Neural cell (in vitro differentiated cells): Measurements from ENCODE around the gene ASTN1. TPM values are rescaled to one million over a fixed set of nuclear protein-coding genes. Genes with fewer than 3 reads are reported as not detected.

Experiments used
- H2AFZ ChIP-seq: fragments of 200-600, 300-800 bp; sonication (generic), shearing (Covaris generic); 2 replicates; pipeline ENCODE4 v1.6.0; 2014; ENCODE audit warnings: low read depth, mild to moderate bottlenecking, antibody characterized with exemption, low read length, moderate library complexity
- H3F3A ChIP-seq: fragments of 200-600 bp; shearing (Covaris generic); 2 replicates; pipeline ENCODE4 v1.6.1; 2016; ENCODE audit warnings: mild to moderate bottlenecking, moderate library complexity, mixed read lengths, antibody characterized with exemption, low read length; ENCODE audit not compliant: insufficient read depth, poor library complexity, severe bottlenecking
- H3K27ac ChIP-seq: fragments of 200-600, 300-800 bp; sonication (generic), shearing (Covaris generic); 2 replicates; pipeline ENCODE4 v1.5.1; 2014; ENCODE audit warnings: mild to moderate bottlenecking, low read length, moderate library complexity
- H3K27me3 ChIP-seq: fragments of 300-800, 200-600 bp; sonication (generic), shearing (Covaris generic); 2 replicates; pipeline ENCODE4 v1.6.0; 2014; ENCODE audit warnings: mild to moderate bottlenecking, low read depth, low read length, moderate library complexity; ENCODE audit not compliant: insufficient read depth
- H3K36me3 ChIP-seq: fragments of 300-800, 200-600 bp; sonication (generic), shearing (Covaris generic); 2 replicates; pipeline ENCODE4 v1.5.1; 2014; ENCODE audit warnings: mild to moderate bottlenecking, antibody characterized with exemption, low read length, moderate library complexity; ENCODE audit not compliant: insufficient read depth
- H3K4me2 ChIP-seq: fragments of 300-800, 200-600 bp; sonication (generic), shearing (Covaris generic); 2 replicates; pipeline ENCODE4 v1.6.0; 2014; ENCODE audit warnings: mild to moderate bottlenecking, low read length
- H3K4me3 ChIP-seq: fragments of 300-800, 200-600 bp; sonication (generic), shearing (Covaris generic); 2 replicates; pipeline ENCODE4 v1.5.1; 2014; ENCODE audit warnings: mild to moderate bottlenecking, low read length, moderate library complexity
- H3K79me2 ChIP-seq: fragments of 200-600 bp; shearing (Covaris generic); replicated peaks from 2 replicates; pipeline ENCODE4 v1.6.0; 2014; ENCODE audit warnings: mild to moderate bottlenecking, low read length, moderate library complexity; ENCODE audit not compliant: insufficient read depth
- H3K9ac ChIP-seq: fragments of 300-800, 200-600 bp; sonication (generic), shearing (Covaris generic); 2 replicates; pipeline ENCODE4 v1.6.1; 2016; ENCODE audit warnings: mild to moderate bottlenecking, low read length, mixed read lengths
- H3K9me2 ChIP-seq: fragments of 200-600 bp; shearing (Covaris generic); 2 replicates; pipeline ENCODE4 v1.6.1; 2016; ENCODE audit warnings: mild to moderate bottlenecking, low read length, mixed read lengths; ENCODE audit not compliant: insufficient read depth
- H3K9me3 ChIP-seq: fragments of 200-600, 300-800 bp; sonication (generic), shearing (Covaris generic); 2 replicates; pipeline ENCODE4 v1.6.1; 2016; ENCODE audit warnings: mild to moderate bottlenecking, mixed run types, low read length, moderate library complexity, mixed read lengths
- H4K20me1 ChIP-seq: fragments of 200-600 bp; shearing (Covaris generic); 2 replicates; pipeline ENCODE4 v1.6.1; 2016; ENCODE audit warnings: mild to moderate bottlenecking, mixed run types; ENCODE audit not compliant: insufficient read depth
- EP300 ChIP-seq: fragments of 450-650 bp; conservative IDR thresholded peaks from 2 replicates; pipeline ENCODE4 v1.6.1; 2014; ENCODE audit warnings: antibody characterized with exemption, mild to moderate bottlenecking, moderate library complexity; ENCODE audit not compliant: poor library complexity, severe bottlenecking
- EZH2 ChIP-seq: fragments of 200-600, 300-800 bp; shearing (Covaris generic), sonication (generic); IDR thresholded peaks from 2 replicates; pipeline ENCODE4 v1.6.1; 2014; ENCODE audit warnings: antibody characterized with exemption, low read length, borderline replicate concordance, mild to moderate bottlenecking; ENCODE audit not compliant: insufficient read depth, poor library complexity, severe bottlenecking
- MXI1 ChIP-seq: fragments of 450-650 bp; conservative IDR thresholded peaks from 2 replicates; pipeline ENCODE4 v1.6.1; 2014; ENCODE audit warnings: antibody characterized with exemption, mild to moderate bottlenecking; ENCODE audit not compliant: poor library complexity, severe bottlenecking
- POLR2AphosphoS5 ChIP-seq: IDR thresholded peaks from 2 replicates; pipeline ENCODE4 v1.6.1; 2012
- RAD21 ChIP-seq: fragments of 450-650 bp; conservative IDR thresholded peaks from 2 replicates; pipeline ENCODE4 v1.6.1; 2014; ENCODE audit warnings: antibody characterized with exemption, mild to moderate bottlenecking, moderate library complexity
- SMC3 ChIP-seq: fragments of 450-650 bp; conservative IDR thresholded peaks from 2 replicates; pipeline ENCODE4 v1.6.1; 2014; ENCODE audit warnings: antibody characterized with exemption, mild to moderate bottlenecking, moderate library complexity; ENCODE audit not compliant: poor library complexity
- TAF1 ChIP-seq: IDR thresholded peaks from 2 replicates; pipeline ENCODE4 v1.6.1; 2012; ENCODE audit warnings: low read depth
- polyA plus RNA-seq: library from polyadenylated mRNA; depleted of rRNA; stranded (reverse); fragments of >200 nt; gene quantifications from 2 replicates; pipeline ENCODE4 v1.2.3, GENCODE V29; 2014
- TF ChIP-seq, protein P1 (sequence below): fragments of 450-650 bp; IDR thresholded peaks from 2 replicates; pipeline ENCODE4 v1.5.1; 2014; ENCODE audit warnings: antibody characterized with exemption, mild to moderate bottlenecking, moderate library complexity; ENCODE audit not compliant: poor library complexity, severe bottlenecking
- TF ChIP-seq, protein P2 (sequence below): IDR thresholded peaks from 2 replicates; pipeline ENCODE4 v1.6.1; 2012; ENCODE audit warnings: borderline replicate concordance

The ASTN1 gene
- polyA plus RNA-seq, 1 donor from 2014 or later = 33.4 TPM

DNA sequence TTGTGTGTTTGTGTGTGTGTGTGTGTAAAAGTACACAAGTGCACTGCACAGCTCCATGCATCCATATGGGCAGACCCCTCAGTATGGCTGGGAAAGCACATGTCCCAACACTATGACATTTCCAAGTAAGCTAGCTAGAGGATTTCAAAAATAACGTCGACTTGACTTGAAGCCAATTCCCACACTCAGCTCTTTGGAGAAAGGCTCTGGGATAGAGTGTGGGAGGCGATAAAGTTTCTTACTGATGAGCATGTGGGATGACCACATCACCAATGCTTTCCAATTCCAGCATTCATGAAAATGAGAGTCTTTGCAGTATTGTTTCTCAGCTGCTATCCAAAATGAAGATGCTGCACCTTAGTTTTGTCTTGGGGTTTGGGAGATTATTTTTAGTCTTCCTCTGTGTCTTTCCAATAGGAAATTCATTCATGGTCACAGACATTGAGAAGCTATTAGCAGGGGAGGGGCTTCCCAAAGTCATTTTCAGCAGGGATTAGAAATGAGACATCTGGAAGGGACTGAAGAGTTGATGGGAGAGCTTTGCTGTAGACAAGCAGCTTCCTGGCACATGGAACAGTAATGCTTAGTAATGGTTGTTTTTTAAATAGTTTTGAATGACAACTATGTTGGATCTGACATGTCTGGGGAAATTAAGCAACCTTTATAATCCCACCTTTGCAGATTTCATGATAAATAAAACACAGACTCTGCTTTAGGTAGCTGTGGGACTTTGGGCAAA, 143.5 kb downstream of the ASTN1 start:
- no peaks in the 10 kb centered on the region for H4K20me1 ChIP-seq
- H3K4me3 ChIP-seq = no peak overlapping the region
- H3K4me2 ChIP-seq = no peak overlapping the region
- H3K9ac ChIP-seq = no peak overlapping the region
- H3K27me3 ChIP-seq = no peaks in the 10 kb centered on the region
- H3K9me2 ChIP-seq = no peaks in the 10 kb centered on the region
- no peaks in the 10 kb centered on the region for H3F3A ChIP-seq
- H3K36me3 ChIP-seq = peaks cover 24% of the 10 kb centered on the region
- H2AFZ ChIP-seq = no peak overlapping the region
- H3K27ac ChIP-seq = no peak overlapping the region
- H3K9me3 ChIP-seq = no peaks in the 10 kb centered on the region
- TF ChIP-seq POLR2AphosphoS5 (no peak), EP300 (no peak), MXI1 (no peak), RAD21 (no peak), TAF1 (no peak), EZH2 (no peak), SMC3 (no peak)
- TF ChIP-seq, protein P1, sequence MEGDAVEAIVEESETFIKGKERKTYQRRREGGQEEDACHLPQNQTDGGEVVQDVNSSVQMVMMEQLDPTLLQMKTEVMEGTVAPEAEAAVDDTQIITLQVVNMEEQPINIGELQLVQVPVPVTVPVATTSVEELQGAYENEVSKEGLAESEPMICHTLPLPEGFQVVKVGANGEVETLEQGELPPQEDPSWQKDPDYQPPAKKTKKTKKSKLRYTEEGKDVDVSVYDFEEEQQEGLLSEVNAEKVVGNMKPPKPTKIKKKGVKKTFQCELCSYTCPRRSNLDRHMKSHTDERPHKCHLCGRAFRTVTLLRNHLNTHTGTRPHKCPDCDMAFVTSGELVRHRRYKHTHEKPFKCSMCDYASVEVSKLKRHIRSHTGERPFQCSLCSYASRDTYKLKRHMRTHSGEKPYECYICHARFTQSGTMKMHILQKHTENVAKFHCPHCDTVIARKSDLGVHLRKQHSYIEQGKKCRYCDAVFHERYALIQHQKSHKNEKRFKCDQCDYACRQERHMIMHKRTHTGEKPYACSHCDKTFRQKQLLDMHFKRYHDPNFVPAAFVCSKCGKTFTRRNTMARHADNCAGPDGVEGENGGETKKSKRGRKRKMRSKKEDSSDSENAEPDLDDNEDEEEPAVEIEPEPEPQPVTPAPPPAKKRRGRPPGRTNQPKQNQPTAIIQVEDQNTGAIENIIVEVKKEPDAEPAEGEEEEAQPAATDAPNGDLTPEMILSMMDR = no peak
- TF ChIP-seq, protein P2, sequence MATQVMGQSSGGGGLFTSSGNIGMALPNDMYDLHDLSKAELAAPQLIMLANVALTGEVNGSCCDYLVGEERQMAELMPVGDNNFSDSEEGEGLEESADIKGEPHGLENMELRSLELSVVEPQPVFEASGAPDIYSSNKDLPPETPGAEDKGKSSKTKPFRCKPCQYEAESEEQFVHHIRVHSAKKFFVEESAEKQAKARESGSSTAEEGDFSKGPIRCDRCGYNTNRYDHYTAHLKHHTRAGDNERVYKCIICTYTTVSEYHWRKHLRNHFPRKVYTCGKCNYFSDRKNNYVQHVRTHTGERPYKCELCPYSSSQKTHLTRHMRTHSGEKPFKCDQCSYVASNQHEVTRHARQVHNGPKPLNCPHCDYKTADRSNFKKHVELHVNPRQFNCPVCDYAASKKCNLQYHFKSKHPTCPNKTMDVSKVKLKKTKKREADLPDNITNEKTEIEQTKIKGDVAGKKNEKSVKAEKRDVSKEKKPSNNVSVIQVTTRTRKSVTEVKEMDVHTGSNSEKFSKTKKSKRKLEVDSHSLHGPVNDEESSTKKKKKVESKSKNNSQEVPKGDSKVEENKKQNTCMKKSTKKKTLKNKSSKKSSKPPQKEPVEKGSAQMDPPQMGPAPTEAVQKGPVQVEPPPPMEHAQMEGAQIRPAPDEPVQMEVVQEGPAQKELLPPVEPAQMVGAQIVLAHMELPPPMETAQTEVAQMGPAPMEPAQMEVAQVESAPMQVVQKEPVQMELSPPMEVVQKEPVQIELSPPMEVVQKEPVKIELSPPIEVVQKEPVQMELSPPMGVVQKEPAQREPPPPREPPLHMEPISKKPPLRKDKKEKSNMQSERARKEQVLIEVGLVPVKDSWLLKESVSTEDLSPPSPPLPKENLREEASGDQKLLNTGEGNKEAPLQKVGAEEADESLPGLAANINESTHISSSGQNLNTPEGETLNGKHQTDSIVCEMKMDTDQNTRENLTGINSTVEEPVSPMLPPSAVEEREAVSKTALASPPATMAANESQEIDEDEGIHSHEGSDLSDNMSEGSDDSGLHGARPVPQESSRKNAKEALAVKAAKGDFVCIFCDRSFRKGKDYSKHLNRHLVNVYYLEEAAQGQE = no peak
- no peaks in the 10 kb centered on the region for H3K79me2 ChIP-seq

DNA sequence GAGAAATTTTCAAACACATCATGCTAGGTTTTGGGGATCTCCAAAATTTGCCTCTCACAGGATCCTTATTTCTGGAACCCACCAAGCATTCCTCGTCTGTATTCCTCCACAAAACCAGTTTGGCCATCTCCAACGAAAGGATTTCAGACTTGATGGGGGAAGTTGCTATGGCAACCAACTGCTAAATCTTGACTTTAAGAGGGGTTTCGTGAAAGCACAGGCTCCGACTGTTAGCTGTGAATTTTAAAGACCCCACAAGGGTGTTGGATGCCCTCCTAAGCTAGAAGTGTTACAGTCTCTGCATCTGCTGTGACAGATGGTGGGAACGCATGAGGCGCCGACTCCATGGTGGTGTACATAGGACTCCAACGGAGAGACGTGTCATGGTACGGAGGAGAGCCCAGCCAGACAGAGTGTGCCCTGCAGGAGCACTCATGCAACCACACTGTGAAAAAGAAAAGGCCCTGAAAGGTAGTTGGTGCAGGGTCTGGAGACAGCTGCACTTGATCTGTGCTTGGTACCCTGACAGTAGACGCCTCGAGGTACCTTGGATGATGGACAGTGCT, 147.1 kb downstream of the ASTN1 start:
- TF ChIP-seq MXI1 = no peak
- no peak for TF ChIP-seq EP300
- TF ChIP-seq SMC3 = no peak
- no peak for TF ChIP-seq RAD21
- no peak for TF ChIP-seq EZH2
- TF ChIP-seq, protein P1 = no peak
- no peak for TF ChIP-seq POLR2AphosphoS5
- Histone ChIP-seq H3K27me3 (no peaks in the 10 kb centered on the region), H3K36me3 (peaks cover 9% of the 10 kb centered on the region), H4K20me1 (no peaks in the 10 kb centered on the region), H3F3A (no peaks in the 10 kb centered on the region), H3K9me3 (no peaks in the 10 kb centered on the region), H3K9me2 (no peaks in the 10 kb centered on the region), H3K9ac (no peak overlapping the region), H3K27ac (no peak overlapping the region), H2AFZ (no peak overlapping the region), H3K79me2 (no peaks in the 10 kb centered on the region), H3K4me2 (no peak overlapping the region), H3K4me3 (no peak overlapping the region)
